Measurements from ENCODE around the gene DDX27.

DDX27 gene

DNA sequence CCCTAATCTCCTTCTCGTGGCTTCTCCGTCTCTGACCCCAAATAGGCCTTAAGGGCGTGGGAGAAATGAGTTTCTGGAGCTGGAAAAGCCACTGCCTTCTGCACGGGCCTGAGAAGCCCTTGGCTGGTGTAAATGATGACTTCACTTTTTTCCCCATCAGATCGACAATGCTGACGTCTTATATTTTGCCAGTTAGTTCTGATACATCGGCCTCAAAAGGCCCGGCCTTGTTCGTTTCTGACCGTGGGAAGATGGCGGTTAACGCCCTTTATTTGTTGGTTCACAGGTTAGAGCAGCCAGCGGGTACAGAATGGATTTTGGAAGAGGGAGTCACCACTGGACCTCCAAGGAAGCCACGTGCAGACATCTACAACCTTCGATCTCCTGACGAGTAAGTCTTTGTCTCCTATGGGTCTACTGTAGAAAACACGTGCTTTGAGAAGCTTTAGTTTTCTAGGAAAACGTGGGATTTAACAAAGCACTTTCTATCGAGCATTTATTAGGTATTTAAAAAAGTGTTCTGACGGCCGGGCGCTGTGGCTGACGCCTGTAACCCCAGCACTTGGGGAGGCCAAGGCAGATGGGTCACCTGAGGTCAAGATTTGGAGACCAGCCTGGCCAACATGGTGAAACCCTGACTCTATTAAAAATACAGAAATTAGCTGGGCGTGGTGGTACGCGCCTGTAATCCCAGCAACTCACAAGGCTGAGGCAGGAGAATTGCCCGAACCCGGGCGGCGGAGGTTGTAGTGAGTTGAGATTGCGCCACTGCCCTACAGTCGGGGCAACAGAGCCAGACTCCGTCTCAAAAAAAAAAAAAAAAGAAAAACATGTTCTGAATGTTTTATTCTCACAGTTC is 59.8 kb downstream of the DDX27 start:
- peak; percentile 48 for DNase-seq

- no peak for DNase-seq
These were observed 60.7 kb downstream of the DDX27 start for GRCh38 chr20:49279677-49280462.

- no peak for DNase-seq
These were observed 61.3 kb downstream of the DDX27 start for GRCh38 chr20:49280463-49281058.

- DNase-seq: no peak
These were observed 62.1 kb downstream of the DDX27 start for GRCh38 chr20:49281059-49281912.

- no peak for DNase-seq
These were observed 62.8 kb downstream of the DDX27 start for GRCh38 chr20:49281913-49282467.

GRCh38 chr20:49282584-49283171 is 63.5 kb downstream of the DDX27 start:
- DNase-seq: no peak

DNA sequence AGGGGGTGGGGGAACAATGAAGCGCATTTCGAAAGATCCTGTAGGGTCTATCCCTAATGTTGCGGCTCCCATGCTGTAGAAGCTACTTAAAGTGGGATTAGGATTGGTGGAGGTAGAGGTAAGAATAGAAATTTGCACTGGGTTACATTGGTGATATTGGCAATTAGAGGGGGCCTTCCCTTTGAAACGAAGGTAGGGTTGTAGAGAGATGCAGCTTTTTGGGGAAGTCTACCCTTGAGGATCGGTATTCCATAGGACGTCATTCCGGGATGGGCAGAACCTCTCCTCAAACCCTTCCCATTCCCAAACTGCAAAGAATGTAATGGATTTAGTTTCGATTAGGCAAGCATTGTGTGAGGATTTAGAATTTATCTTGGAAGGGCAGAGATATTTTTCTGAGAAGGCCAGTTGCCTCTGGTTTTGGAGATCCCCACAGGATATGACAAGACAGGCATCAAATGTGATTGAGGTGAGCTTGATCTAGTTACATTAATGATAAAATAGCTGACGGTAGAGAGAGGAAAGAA is 64.0 kb downstream of the DDX27 start:
- DNase-seq: no peak

GRCh38 chr20:49283703-49284625 is 64.7 kb downstream of the DDX27 start:
- DNase-seq: no peak

DNA sequence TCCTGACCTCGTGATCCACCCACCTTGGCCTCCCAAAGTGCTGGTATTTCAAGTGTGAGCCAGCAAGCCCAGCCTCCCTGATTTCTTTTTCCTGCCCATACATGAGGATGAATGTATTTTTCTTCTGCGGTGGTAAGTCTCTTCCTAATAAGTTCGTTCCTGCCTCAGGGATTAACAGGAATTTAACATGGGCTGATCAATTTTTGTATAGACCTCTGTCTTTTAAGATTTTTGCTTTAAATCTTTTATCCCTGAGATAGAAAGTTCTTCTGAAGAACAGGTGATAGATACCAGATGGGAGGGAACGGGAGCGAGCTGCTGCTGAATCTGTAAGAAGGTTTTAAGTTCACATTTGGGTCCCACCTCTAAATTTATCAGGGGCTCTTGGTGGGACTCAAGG is 65.6 kb downstream of the DDX27 start:
- no peak for DNase-seq

- DNase-seq: no peak
These were observed 66.0 kb downstream of the DDX27 start for GRCh38 chr20:49285233-49285668.

GRCh38 chr20:49285813-49286494 is 66.7 kb downstream of the DDX27 start:
- DNase-seq: no peak

DNA sequence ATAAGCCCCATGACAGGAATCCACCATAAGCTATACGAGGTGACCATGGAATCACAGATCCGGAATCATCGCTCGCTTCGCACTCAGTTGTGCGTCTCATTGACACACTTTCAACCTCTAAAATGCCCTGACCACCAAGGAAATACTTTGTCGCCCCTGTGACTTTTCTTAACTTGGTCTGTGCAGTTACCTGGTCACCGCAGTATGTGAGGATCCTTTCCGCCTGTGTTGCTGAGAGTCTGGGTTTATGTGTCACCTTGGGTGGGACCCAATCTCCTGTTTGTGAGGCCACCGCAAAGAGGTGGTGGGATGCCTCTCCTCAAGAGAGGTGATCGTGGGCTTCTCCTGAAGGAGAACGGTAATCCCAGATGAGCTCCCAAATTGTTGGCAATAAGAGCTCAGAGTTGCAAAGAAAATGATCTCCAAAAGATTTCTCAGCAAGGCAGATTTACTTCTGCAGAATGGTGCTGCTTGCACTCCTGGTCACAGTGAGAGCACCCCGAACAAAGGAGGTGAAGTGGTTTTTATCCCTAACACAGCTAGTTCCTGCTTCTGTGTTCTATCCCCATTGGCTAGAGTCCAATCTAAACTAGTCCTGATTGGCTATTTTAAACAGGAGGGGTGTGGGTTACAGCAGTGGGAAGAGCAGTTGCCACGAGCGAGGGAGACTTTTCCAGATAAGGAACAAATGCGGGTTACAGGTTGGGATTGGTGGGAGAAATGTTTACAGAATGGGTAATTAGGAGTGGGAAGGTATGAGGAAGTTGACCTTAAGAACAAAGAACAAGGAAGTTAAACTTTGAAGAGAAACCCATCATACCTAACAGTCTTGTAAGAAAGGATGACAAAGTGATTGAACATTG is 67.7 kb downstream of the DDX27 start:
- DNase-seq: no peak

GRCh38 chr20:49287555-49288249 is 68.5 kb downstream of the DDX27 start:
- no peak for DNase-seq

- DNase-seq: no peak
These were observed 69.1 kb downstream of the DDX27 start for GRCh38 chr20:49288250-49288751.

GRCh38 chr20:49288784-49289696 is 69.8 kb downstream of the DDX27 start:
- DNase-seq: no peak

- no peak for DNase-seq
These were observed 71.5 kb downstream of the DDX27 start for GRCh38 chr20:49290608-49291191.
